ENCODE results near the gene MYO1C. TPM values are rescaled to one million over a fixed set of nuclear protein-coding genes. Genes with fewer than 3 reads are reported as not detected.

Gene MYO1C
- total RNA-seq, 1 donor from 2014 or later = 211 TPM

GRCh38 chr17:1484676-1485422 is 7.6 kb downstream of the MYO1C start:
- no peak for DNase-seq (ENCODE audit: low read depth, low spot score)

- DNase-seq (ENCODE audit: low read depth, low spot score) = no peak
Measured at GRCh38 chr17:1484060-1484535, 8.4 kb downstream of the MYO1C start.

GRCh38 chr17:1482680-1483079 is 9.8 kb downstream of the MYO1C start:
- DNase-seq (ENCODE audit: low read depth, low spot score) = no peak

- DNase-seq (ENCODE audit: low read depth, low spot score) = no peak
Measured at GRCh38 chr17:1481736-1482135, 10.8 kb downstream of the MYO1C start.

GRCh38 chr17:1480747-1481465 is 11.6 kb downstream of the MYO1C start:
- DNase-seq (ENCODE audit: low read depth, low spot score) = no peak

- no peak for DNase-seq (ENCODE audit: low read depth, low spot score)
Measured at GRCh38 chr17:1478418-1478817, 14.1 kb downstream of the MYO1C start.

- no peak for DNase-seq (ENCODE audit: low read depth, low spot score)
Measured at GRCh38 chr17:1475321-1475854, 17.1 kb downstream of the MYO1C start.

- no peak for DNase-seq (ENCODE audit: low read depth, low spot score)
Measured at GRCh38 chr17:1474402-1475189, 17.9 kb downstream of the MYO1C start.

GRCh38 chr17:1473841-1474240 is 18.6 kb downstream of the MYO1C start:
- DNase-seq (ENCODE audit: low read depth, low spot score) = no peak

GRCh38 chr17:1473170-1473569 is 19.3 kb downstream of the MYO1C start:
- no peak for DNase-seq (ENCODE audit: low read depth, low spot score)

- DNase-seq (ENCODE audit: low read depth, low spot score) = no peak
Measured at GRCh38 chr17:1471911-1472821, 20.3 kb downstream of the MYO1C start.

- DNase-seq (ENCODE audit: low read depth, low spot score) = no peak
Measured at GRCh38 chr17:1471490-1471889, 21.0 kb downstream of the MYO1C start.

GRCh38 chr17:1470755-1471462 is 21.6 kb downstream of the MYO1C start:
- no peak for DNase-seq (ENCODE audit: low read depth, low spot score)

- no peak for DNase-seq (ENCODE audit: low read depth, low spot score)
Measured at GRCh38 chr17:1470071-1470754, 22.3 kb downstream of the MYO1C start.

GRCh38 chr17:1469231-1469852 is 23.1 kb downstream of the MYO1C start:
- no peak for DNase-seq (ENCODE audit: low read depth, low spot score)

- no peak for DNase-seq (ENCODE audit: low read depth, low spot score)
Measured at GRCh38 chr17:1467898-1468492, 24.5 kb downstream of the MYO1C start.

- DNase-seq (ENCODE audit: low read depth, low spot score) = no peak
Measured at GRCh38 chr17:1467258-1467657, 25.2 kb downstream of the MYO1C start.

GRCh38 chr17:1464186-1464585 is 28.3 kb downstream of the MYO1C start:
- no peak for DNase-seq (ENCODE audit: low read depth, low spot score)

All from pulmonary artery endothelial cell (primary cell).